Renal pelvis (tissue), 12 donors: ENCODE data around the gene TBC1D22A. TPM values are rescaled to one million over a fixed set of nuclear protein-coding genes. Genes with fewer than 3 reads are reported as not detected.
"Not testable (repeated sequence)": the region's sequence is repeated elsewhere in the genome, so short reads cannot be mapped to it uniquely, and the experiment has no call there.

Source experiments
- DNase-seq: peaks from one replicate; pipeline ENCODE4 v3.0.0-alpha.2; 2013
- long read RNA-seq, 16 experiments: transcript quantifications; one replicate each; lab custom pipeline, GENCODE V29; 2026
- polyA plus RNA-seq, 3 donors: library from polyadenylated mRNA; unstranded; fragments of 120-200 nt; gene quantifications; one replicate each; pipeline ENCODE4 v1.2.1, GENCODE V29; 2013; ENCODE audit not compliant: insufficient read length in 3 of 3

Gene TBC1D22A, protein sequence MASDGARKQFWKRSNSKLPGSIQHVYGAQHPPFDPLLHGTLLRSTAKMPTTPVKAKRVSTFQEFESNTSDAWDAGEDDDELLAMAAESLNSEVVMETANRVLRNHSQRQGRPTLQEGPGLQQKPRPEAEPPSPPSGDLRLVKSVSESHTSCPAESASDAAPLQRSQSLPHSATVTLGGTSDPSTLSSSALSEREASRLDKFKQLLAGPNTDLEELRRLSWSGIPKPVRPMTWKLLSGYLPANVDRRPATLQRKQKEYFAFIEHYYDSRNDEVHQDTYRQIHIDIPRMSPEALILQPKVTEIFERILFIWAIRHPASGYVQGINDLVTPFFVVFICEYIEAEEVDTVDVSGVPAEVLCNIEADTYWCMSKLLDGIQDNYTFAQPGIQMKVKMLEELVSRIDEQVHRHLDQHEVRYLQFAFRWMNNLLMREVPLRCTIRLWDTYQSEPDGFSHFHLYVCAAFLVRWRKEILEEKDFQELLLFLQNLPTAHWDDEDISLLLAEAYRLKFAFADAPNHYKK
- polyA plus RNA-seq = 10 to 100 TPM; 16.9 to 19.2 (median 19.1) TPM
- long read RNA-seq, donor 1, partial matches to known transcripts = 0 of 4 reads
- long read RNA-seq, donor 1, other reads (novel, unspliced or antisense) = 0 of 4 reads
- long read RNA-seq, donor 2, transcript TBC1D22A-201 (13 exons, 3,787 nt) = major isoform, 6 of 6 reads
- long read RNA-seq, donor 2, partial matches to known transcripts = 0 of 6 reads
- long read RNA-seq, donor 2, other reads (novel, unspliced or antisense) = 0 of 6 reads
- long read RNA-seq, donor 3, partial matches to known transcripts = 6 of 6 reads
- long read RNA-seq, donor 3, other reads (novel, unspliced or antisense) = 0 of 6 reads
- long read RNA-seq, donor 4, partial matches to known transcripts = 0 of 4 reads
- long read RNA-seq, donor 4, other reads (novel, unspliced or antisense) = 0 of 4 reads
- long read RNA-seq, donor 5, partial matches to known transcripts = 7 of 7 reads
- long read RNA-seq, donor 5, other reads (novel, unspliced or antisense) = 0 of 7 reads
- long read RNA-seq, donor 6, transcript TBC1D22A-201 (13 exons, 3,787 nt) = major isoform, 5 of 5 reads
- long read RNA-seq, donor 6, partial matches to known transcripts = 0 of 5 reads
- long read RNA-seq, donor 6, other reads (novel, unspliced or antisense) = 0 of 5 reads
- long read RNA-seq, donor 7, partial matches to known transcripts = 6 of 9 reads
- long read RNA-seq, donor 7, other reads (novel, unspliced or antisense) = 0 of 9 reads
- long read RNA-seq, donor 8, partial matches to known transcripts = 0 of 1 reads
- long read RNA-seq, donor 8, other reads (novel, unspliced or antisense) = 0 of 1 reads
- long read RNA-seq, donor 9, partial matches to known transcripts = 7 of 10 reads
- long read RNA-seq, donor 9, other reads (novel, unspliced or antisense) = 0 of 10 reads
- long read RNA-seq, donor 10, partial matches to known transcripts = 7 of 11 reads
- long read RNA-seq, donor 10, other reads (novel, unspliced or antisense) = 0 of 11 reads
- long read RNA-seq, donor 11, transcript TBC1D22A-201 (13 exons, 3,787 nt) = major isoform, 5 of 5 reads
- long read RNA-seq, donor 11, partial matches to known transcripts = 0 of 5 reads
- long read RNA-seq, donor 11, other reads (novel, unspliced or antisense) = 0 of 5 reads
- long read RNA-seq, donor 12, transcript TBC1D22A-201 (13 exons, 3,787 nt) = major isoform, 10 of 15 reads
- long read RNA-seq, donor 12, partial matches to known transcripts = 5 of 15 reads
- long read RNA-seq, donor 12, other reads (novel, unspliced or antisense) = 0 of 15 reads
- long read RNA-seq, donor 13, partial matches to known transcripts = 0 of 2 reads
- long read RNA-seq, donor 13, other reads (novel, unspliced or antisense) = 0 of 2 reads
- long read RNA-seq, donor 14, partial matches to known transcripts = 13 of 15 reads
- long read RNA-seq, donor 14, other reads (novel, unspliced or antisense) = 0 of 15 reads
- long read RNA-seq, donor 15, partial matches to known transcripts = 0 of 3 reads
- long read RNA-seq, donor 15, other reads (novel, unspliced or antisense) = 0 of 3 reads
- long read RNA-seq, donor 16, partial matches to known transcripts = 5 of 8 reads
- long read RNA-seq, donor 16, other reads (novel, unspliced or antisense) = 0 of 8 reads

DNA sequence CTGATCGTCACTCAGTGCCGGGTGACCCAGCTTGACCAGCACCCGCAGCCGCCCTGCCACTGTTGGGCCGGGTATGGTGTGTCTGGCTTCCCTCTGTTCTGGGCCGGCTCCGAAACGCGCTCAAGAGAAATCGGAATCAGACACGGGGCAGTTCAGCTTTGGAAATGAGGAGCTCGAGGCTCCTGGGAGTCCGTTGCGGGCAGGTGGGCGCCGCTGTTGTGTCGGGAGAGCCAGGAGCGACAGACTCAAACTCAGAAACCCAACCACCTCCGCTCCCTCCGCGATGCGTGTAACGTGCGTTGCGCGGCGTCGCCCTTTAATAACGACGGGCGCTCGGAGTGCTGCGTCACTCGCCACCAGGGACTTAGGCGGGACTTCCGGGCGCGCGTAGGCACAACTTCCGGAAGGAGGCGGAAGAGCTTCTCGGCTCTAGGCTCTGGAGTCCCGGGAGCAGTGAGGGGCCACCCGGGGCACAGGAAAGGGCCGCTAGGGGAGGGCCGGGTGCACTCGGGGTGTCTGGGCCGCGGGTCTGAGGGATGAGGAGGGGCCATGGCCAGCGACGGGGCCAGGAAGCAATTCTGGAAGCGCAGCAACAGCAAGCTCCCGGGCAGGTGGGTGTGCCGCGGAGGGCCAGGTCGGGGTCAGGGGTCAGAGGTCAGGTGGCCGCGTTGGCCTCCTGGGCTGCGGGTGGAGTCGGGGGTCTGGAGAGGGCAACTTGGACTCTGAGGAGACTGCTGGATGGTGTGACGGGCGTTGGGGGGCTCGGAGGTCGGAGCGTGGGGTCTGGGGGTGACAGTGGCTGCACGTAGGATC is at the start of gene TBC1D22A:
Gene TBC1D22A, plus strand, starts transcription at position 413 of the 813 bp plus-strand sequence. Its CDS starts 137 bp downstream, at position 550.
- peak; percentile 93 for DNase-seq

- DNase-seq = no peak
Observed at GRCh38 chr22:46714550-46714949, 47.9 kb upstream of the TBC1D22A start.

GRCh38 chr22:46719921-46720320 is 42.5 kb upstream of the TBC1D22A start:
- DNase-seq = no peak

- DNase-seq = no peak
Observed at GRCh38 chr22:46721501-46722085, 40.9 kb upstream of the TBC1D22A start.

- no peak for DNase-seq
Observed at GRCh38 chr22:46723882-46724281, 38.6 kb upstream of the TBC1D22A start.

DNA sequence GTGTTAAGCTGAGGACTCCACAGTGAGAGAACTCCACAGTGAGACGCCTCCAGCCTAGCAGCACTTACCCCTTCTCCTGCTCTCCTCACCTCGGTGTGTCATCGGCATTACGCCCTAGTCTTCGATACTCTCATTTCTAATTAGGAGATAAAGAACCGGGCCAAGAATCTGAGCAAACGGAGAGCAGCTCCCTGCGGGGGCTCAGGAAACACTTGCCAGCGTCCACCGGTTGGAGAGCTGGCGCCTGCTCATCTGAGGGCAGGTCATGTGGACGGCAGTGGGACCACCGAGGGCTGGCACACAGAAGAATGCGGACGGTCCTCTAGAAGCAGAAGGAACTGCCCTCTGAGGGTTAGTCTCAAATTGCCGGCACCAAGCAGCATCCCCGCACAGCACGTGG is 37.4 kb upstream of the TBC1D22A start:
- no peak for DNase-seq

- no peak for DNase-seq
Observed at GRCh38 chr22:46726066-46726985, 36.1 kb upstream of the TBC1D22A start.

GRCh38 chr22:46726986-46727317 is 35.5 kb upstream of the TBC1D22A start:
- DNase-seq = no peak

GRCh38 chr22:46727813-46728364 is 34.6 kb upstream of the TBC1D22A start:
- DNase-seq = no peak

- DNase-seq = peak; percentile 47
Observed at GRCh38 chr22:46728470-46728869, 34.0 kb upstream of the TBC1D22A start.

- peak; percentile 54 for DNase-seq
Observed at GRCh38 chr22:46730568-46731245, 31.7 kb upstream of the TBC1D22A start.

- DNase-seq = peak; percentile 73
Observed at GRCh38 chr22:46731246-46732040, 31.0 kb upstream of the TBC1D22A start.

GRCh38 chr22:46732041-46732379 is 30.4 kb upstream of the TBC1D22A start:
- DNase-seq = no peak

GRCh38 chr22:46732513-46732912 is 29.9 kb upstream of the TBC1D22A start:
- DNase-seq = no peak

- DNase-seq = not testable (repeated sequence)
Observed at GRCh38 chr22:46734213-46734722, 28.2 kb upstream of the TBC1D22A start.
